ENCODE measurements around the gene NALCN. TPM values are rescaled to one million over a fixed set of nuclear protein-coding genes. Genes with fewer than 3 reads are reported as not detected.

The NALCN gene
- total RNA-seq, 1 experiment from 2014 or later, result 0.52 TPM

DNA sequence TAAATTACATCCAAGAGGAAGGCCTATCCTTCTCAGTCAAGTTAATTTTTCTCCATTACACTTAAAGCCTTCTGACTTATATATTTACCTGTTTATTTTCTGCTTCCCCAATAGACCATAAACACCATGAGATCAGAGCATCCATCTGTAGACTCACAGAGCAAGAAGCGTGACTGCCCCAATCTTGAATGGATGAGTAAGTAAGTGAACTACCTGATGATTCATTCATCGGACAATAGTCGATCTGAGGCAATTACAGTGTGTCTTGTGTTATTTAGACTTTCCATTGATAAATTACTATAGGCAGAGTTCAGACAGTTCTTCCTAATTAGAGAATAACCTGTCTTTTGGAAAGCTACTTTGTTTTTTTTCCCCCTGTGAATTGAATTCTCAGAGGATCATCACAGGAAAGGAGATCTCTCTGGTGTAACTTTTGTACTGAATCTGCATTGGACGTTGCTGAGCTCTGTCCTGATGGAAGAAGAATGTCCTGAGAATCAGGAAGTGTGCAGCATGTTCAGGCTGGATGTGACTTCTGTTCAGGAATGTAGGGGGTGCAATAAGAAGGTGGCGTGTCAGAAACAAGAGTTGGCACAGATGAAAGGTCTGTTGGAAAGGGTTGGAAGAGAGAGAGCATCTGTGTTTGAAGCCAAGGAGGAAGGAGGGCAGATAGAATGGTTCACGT, 367.0 kb downstream of the NALCN start:
- ChIA-PET POLR2A (ENCODE audit: low non-redundant PET) (no interaction called here), CTCF (no interaction called here)
- Histone ChIP-seq H3K27me3 (replicated peaks; ENCODE audit: insufficient read depth, low read depth, low read length, poor library complexity) (no peaks in the 10 kb centered on the region), H3K4me1 (ENCODE audit: insufficient read depth, low read length, poor library complexity, severe bottlenecking) (no peaks in the 10 kb centered on the region), H3K27ac (ENCODE audit: low read depth, low read length, poor library complexity, severe bottlenecking) (no peak overlapping the region), H3K36me3 (ENCODE audit: insufficient read depth, low read length, poor library complexity, severe bottlenecking) (no peaks in the 10 kb centered on the region), H3K9me3 (ENCODE audit: low read depth, low read length, poor library complexity, severe bottlenecking) (no peaks in the 10 kb centered on the region), H3K4me3 (ENCODE audit: low read depth, low read length, poor library complexity, severe bottlenecking) (no peak overlapping the region)
- intact Hi-C loops (cut with micrococcal nuclease; ENCODE audit: unreplicated experiment), result no loop called here
- TF ChIP-seq, protein P1, sequence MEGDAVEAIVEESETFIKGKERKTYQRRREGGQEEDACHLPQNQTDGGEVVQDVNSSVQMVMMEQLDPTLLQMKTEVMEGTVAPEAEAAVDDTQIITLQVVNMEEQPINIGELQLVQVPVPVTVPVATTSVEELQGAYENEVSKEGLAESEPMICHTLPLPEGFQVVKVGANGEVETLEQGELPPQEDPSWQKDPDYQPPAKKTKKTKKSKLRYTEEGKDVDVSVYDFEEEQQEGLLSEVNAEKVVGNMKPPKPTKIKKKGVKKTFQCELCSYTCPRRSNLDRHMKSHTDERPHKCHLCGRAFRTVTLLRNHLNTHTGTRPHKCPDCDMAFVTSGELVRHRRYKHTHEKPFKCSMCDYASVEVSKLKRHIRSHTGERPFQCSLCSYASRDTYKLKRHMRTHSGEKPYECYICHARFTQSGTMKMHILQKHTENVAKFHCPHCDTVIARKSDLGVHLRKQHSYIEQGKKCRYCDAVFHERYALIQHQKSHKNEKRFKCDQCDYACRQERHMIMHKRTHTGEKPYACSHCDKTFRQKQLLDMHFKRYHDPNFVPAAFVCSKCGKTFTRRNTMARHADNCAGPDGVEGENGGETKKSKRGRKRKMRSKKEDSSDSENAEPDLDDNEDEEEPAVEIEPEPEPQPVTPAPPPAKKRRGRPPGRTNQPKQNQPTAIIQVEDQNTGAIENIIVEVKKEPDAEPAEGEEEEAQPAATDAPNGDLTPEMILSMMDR (conservative IDR thresholded peaks at IDR 0.05; ENCODE audit: low read depth, low read length), result no peak
- no peak for TF ChIP-seq EZH2 (IDR thresholded peaks at IDR 0.05; ENCODE audit: borderline replicate concordance, low read depth, low read length, poor library complexity, severe bottlenecking)
- no peak for DNase-seq (ENCODE audit: low spot score)
- no TSS peak for BruUV-seq (replicated peaks)

DNA sequence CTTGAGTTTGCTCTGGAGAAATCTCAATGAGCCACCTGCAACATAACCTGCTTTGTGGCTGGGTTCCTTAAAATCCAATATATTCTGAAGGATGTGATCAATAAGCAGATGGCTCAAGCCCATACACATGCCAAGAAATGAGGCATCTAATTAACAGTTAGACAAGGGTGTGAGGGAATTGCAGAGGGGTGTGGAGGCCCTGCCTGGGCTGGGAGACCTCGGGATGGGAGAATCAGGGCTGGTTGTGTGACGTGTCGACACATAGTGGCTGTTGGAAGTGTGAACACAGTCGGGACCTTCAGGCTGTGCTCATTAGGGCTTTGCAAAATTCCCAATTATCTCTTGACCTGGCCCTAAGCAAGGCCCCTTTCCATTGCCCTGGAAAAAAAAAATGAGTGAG, 379.8 kb downstream of the NALCN start:
- Histone ChIP-seq H3K4me3 (ENCODE audit: low read depth, low read length, poor library complexity, severe bottlenecking) (no peak overlapping the region), H3K36me3 (ENCODE audit: insufficient read depth, low read length, poor library complexity, severe bottlenecking) (no peaks in the 10 kb centered on the region), H3K27me3 (replicated peaks; ENCODE audit: insufficient read depth, low read depth, low read length, poor library complexity) (no peaks in the 10 kb centered on the region), H3K27ac (ENCODE audit: low read depth, low read length, poor library complexity, severe bottlenecking) (no peak overlapping the region), H3K9me3 (ENCODE audit: low read depth, low read length, poor library complexity, severe bottlenecking) (no peaks in the 10 kb centered on the region), H3K4me1 (ENCODE audit: insufficient read depth, low read length, poor library complexity, severe bottlenecking) (no peaks in the 10 kb centered on the region)
- TF ChIP-seq EZH2 (IDR thresholded peaks at IDR 0.05; ENCODE audit: borderline replicate concordance, low read depth, low read length, poor library complexity, severe bottlenecking), result no peak
- TF ChIP-seq, protein P1 (conservative IDR thresholded peaks at IDR 0.05; ENCODE audit: low read depth, low read length), result no peak
- BruUV-seq (replicated peaks), result no TSS peak
- ChIA-PET CTCF (no interaction called here), POLR2A (ENCODE audit: low non-redundant PET) (no interaction called here)
- intact Hi-C loops (cut with micrococcal nuclease; ENCODE audit: unreplicated experiment), result no loop called here
- no peak for DNase-seq (ENCODE audit: low spot score)

- DNase-seq (ENCODE audit: low spot score), result no peak
- POLR2A ChIA-PET (ENCODE audit: low non-redundant PET), result no interaction called here
- intact Hi-C loops (cut with micrococcal nuclease; ENCODE audit: unreplicated experiment), result no loop called here
- Histone ChIP-seq H3K4me1 (ENCODE audit: insufficient read depth, low read length, poor library complexity, severe bottlenecking) (no peaks in the 10 kb centered on the region), H3K4me3 (ENCODE audit: low read depth, low read length, poor library complexity, severe bottlenecking) (no peak overlapping the region), H3K27ac (ENCODE audit: low read depth, low read length, poor library complexity, severe bottlenecking) (no peak overlapping the region), H3K9me3 (ENCODE audit: low read depth, low read length, poor library complexity, severe bottlenecking) (no peaks in the 10 kb centered on the region), H3K27me3 (replicated peaks; ENCODE audit: insufficient read depth, low read depth, low read length, poor library complexity) (no peaks in the 10 kb centered on the region), H3K36me3 (ENCODE audit: insufficient read depth, low read length, poor library complexity, severe bottlenecking) (no peaks in the 10 kb centered on the region)
- CTCF ChIA-PET, result interaction anchor here (0.6 kb wide), 1 partner anchor 667 kb away, joined by 3 read pairs; no protein-coding TSS in a partner anchor
- no peak for TF ChIP-seq EZH2 (IDR thresholded peaks at IDR 0.05; ENCODE audit: borderline replicate concordance, low read depth, low read length, poor library complexity, severe bottlenecking)
- TF ChIP-seq, protein P1 (conservative IDR thresholded peaks at IDR 0.05; ENCODE audit: low read depth, low read length), result no peak
- no TSS peak for BruUV-seq (replicated peaks)
Measured at GRCh38 chr13:101035119-101035620, 381.1 kb downstream of the NALCN start.
